AG04449 (cell line): ENCODE measurements around the gene BBOF1.

Experiments
- CTCF ChIA-PET: fragments of 350-600 bp; formaldehyde crosslinking; extraction: SDS; loops from one replicate; lab custom pipeline; 2021; ENCODE audit warnings: antibody characterized with exemption; lab: Yijun Ruan, JAX
- POLR2A ChIA-PET: fragments of 400-600, 350-600 bp; formaldehyde crosslinking; extraction: SDS; loops from one replicate; lab custom pipeline; 2020; ENCODE audit warnings: antibody characterized with exemption, inconsistent platforms; lab: Yijun Ruan, JAX
- DNase-seq: peaks from one replicate; pipeline ENCODE4 v3.0.0-alpha.2; 2010; ENCODE audit warnings: low read depth, low spot score
- H3K4me3 ChIP-seq: 2 replicates; pipeline ENCODE4 v1.5.1; 2011; ENCODE audit warnings: low read depth, mild to moderate bottlenecking, control low read depth, low read length
- TF ChIP-seq, protein P1 (sequence below): IDR thresholded peaks from one replicate; pipeline ENCODE4 v1.5.1; 2011; ENCODE audit warnings: mild to moderate bottlenecking, moderate library complexity, low read length, control low read depth, inconsistent platforms; ENCODE audit not compliant: insufficient read depth; ENCODE audit errors: missing control alignments

Gene BBOF1

DNA sequence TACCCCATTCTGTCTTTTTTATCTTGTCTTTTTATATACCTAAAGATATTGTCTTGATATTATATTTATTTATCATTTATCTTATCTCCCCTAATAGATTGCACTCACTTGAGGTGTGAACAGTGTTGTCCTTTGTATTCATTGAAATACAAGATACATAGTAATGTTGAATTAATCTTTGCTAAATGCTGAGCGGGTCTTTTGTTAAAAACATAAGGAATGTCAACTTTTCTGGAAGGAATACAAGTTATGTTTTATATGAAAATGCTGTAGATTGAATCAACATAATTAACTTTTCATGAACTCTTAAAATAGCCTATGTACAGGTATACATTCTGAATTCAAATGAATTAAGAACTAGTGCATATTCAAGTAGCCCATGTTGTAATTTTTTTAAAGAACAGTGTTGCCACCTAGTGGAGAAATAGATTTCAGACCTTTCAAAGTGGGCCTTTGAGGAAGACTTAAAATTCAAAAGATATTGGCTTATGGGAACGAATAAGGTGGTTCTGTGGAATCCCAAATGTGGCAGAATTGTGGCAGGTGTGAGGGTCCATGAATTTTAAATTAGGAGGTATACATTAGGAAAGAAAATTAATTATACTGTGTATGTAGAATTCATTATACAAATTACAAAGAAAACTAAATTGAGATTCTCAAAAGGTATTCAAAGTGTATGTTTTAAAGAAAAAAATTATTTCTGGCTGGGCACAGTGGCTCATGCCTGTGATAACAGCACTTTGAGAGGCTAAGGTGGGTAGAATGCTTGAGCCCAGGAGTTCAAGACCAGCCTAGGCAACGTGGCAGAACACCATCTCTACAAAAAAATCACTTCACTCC lies 19.1 kb downstream of the BBOF1 start:
- no peak overlapping the region for H3K4me3 ChIP-seq
- DNase-seq: no peak
- CTCF ChIA-PET: interaction anchor here (0.7 to 1.6 kb wide), 8 partner anchors 8 to 313 kb away, joined by 3 to 7 read pairs (median 4); no protein-coding TSS in a partner anchor
- TF ChIP-seq, protein P1, sequence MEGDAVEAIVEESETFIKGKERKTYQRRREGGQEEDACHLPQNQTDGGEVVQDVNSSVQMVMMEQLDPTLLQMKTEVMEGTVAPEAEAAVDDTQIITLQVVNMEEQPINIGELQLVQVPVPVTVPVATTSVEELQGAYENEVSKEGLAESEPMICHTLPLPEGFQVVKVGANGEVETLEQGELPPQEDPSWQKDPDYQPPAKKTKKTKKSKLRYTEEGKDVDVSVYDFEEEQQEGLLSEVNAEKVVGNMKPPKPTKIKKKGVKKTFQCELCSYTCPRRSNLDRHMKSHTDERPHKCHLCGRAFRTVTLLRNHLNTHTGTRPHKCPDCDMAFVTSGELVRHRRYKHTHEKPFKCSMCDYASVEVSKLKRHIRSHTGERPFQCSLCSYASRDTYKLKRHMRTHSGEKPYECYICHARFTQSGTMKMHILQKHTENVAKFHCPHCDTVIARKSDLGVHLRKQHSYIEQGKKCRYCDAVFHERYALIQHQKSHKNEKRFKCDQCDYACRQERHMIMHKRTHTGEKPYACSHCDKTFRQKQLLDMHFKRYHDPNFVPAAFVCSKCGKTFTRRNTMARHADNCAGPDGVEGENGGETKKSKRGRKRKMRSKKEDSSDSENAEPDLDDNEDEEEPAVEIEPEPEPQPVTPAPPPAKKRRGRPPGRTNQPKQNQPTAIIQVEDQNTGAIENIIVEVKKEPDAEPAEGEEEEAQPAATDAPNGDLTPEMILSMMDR: peak; percentile 44
- POLR2A ChIA-PET: interaction anchor here (0.7 kb wide), 1 partner anchor 16 kb away, joined by 4 read pairs; no protein-coding TSS in a partner anchor

DNA sequence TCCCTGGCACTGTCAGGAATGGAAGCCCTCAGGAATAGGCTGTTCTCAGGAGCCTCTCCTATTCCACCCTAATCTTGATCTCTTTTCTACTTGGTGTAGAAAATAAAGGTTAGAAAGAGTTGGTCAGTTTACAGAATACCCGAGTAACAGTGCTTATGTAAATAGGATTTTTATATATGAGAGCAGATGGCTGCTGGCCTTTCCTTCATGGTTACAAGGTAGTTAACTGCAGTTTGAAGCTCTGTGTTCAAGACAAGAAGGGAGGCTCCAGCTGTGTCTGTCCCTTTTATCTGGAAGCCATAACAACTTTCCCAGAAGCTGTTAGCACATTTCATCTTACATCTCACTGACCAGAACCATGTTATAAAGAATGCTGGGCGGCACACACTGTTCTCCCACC lies 23.1 kb downstream of the BBOF1 start:
- ChIA-PET POLR2A (interaction anchor here (0.6 kb wide), 1 partner anchor 23 kb away, joined by 4 read pairs; the partner anchor contains the start of genes BBOF1 and ENTPD5), CTCF (no interaction called here)
- no peak for DNase-seq

DNA sequence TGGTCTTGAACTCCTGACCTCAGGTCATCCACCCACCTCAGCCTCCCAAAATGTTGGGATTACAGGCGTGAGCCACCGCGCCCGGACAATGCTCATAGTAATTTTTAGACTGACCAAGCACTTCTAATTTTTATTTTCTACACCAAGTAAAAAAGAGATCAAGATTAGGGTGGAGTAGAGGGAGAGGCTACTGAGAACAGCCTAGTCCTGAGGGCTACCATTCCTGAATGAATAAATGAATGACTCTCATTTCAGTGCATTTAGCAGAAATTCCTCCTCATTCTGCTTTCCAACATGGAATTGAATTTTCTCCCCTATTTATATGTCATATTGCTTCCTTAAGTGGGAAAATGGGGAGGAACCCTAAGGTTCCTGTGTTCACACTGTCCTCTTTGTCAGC lies 26.4 kb downstream of the BBOF1 start:
- TF ChIP-seq, protein P1: no peak
- ChIA-PET CTCF (no interaction called here), POLR2A (no interaction called here)
- no peak for DNase-seq
- no peak overlapping the region for H3K4me3 ChIP-seq

More for the DNA sequence above, 23.1 kb downstream of the BBOF1 start:
- TF ChIP-seq, protein P1: no peak
- H3K4me3 ChIP-seq: no peak overlapping the region

DNA sequence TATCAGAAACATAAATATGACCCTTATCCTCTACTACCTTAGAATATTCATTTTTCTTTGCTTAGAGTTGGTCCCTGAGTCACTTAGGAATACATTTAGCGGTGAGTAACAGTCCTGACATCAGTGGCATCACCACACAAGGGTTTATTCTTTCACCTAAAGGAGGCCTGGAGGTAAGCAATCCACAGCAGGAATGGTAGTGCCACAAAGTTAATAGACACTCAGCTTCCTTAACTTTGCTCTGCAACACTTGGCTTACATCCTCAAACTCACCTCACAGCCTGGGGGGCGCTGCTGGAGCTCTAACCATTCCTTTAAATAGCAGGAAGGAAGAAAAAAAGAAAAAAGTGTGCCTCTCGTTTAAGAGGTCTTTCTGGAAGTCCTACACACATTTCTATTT lies 29.1 kb downstream of the BBOF1 start:
- DNase-seq: no peak
- H3K4me3 ChIP-seq: no peak overlapping the region
- CTCF ChIA-PET: interaction anchor here (1.3 to 2.1 kb wide), 4 partner anchors 8 to 35 kb away, joined by 5 to 6 read pairs (median 6); partner anchors contain the start of gene ALDH6A1
- POLR2A ChIA-PET: no interaction called here
- TF ChIP-seq, protein P1: no peak

DNA sequence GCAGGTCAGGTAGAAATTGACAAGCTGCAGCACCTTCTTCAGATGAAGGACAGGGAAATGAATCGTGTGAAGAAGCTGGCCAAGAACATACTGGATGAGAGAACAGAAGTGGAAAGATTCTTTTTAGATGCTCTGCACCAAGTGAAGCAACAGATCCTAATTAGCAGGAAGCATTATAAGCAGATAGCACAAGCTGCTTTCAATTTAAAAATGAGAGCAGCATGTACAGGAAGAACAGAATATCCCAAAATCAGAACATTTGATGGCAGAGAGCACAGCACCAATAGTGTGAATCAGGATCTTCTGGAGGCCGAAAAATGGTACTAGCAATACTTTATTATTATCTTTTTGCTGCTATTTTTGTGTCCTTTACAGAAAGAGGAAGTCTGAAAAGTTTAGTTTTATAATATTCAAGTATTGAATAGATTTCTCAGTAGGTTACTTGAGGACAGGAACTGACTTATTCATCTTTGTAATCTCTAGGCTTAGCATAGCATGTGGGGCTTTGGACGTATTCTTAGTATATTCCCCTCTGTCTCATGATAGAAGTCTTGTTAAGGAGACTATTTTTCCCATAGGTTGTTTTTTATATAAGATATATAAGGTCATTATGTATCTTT lies 30.8 kb downstream of the BBOF1 start:
- CTCF ChIA-PET: interaction anchor here (0.7 to 1.9 kb wide), 2 partner anchors 14 to 16 kb away, joined by 3 to 6 read pairs; no protein-coding TSS in a partner anchor
- no peak for DNase-seq

More for the DNA sequence above, 30.8 kb downstream of the BBOF1 start:
- TF ChIP-seq, protein P1: no peak
- H3K4me3 ChIP-seq: no peak overlapping the region
- POLR2A ChIA-PET: no interaction called here
